ENCODE measurements around the gene ENTHD1.

Gene ENTHD1

GRCh38 chr22:39773503-39773902 is 120.1 kb downstream of the ENTHD1 start:
- no peaks in the 10 kb centered on the region for H3K9me2 ChIP-seq (replicated peaks; ENCODE audit: control insufficient read depth, low read length)
- H3K79me2 ChIP-seq (ENCODE audit: control insufficient read depth, low read length): no peaks in the 10 kb centered on the region
- H4K20me1 ChIP-seq (ENCODE audit: control insufficient read depth, insufficient read depth, low read depth, low read length): no peaks in the 10 kb centered on the region
- H3K4me3 ChIP-seq (ENCODE audit: low read length): no peak overlapping the region
- H3K9me3 ChIP-seq (ENCODE audit: control insufficient read depth, insufficient read depth, low read length): no peaks in the 10 kb centered on the region
- H3K27me3 ChIP-seq (ENCODE audit: control insufficient read depth, low read length): peaks cover 15% of the 10 kb centered on the region; the same call in 1 of the 2 replicates
- H3K27ac ChIP-seq (ENCODE audit: low read depth, low read length): no peak overlapping the region
- no peak overlapping the region for H3K4me2 ChIP-seq (ENCODE audit: low read length)
- no peak for TF ChIP-seq CTCF (IDR thresholded peaks at IDR 0.05; ENCODE audit: low read depth, low read length, poor library complexity, severe bottlenecking)
- TF ChIP-seq EZH2phosphoT487 (IDR thresholded peaks at IDR 0.05; ENCODE audit: borderline replicate concordance, low read length): no peak
- no peaks in the 10 kb centered on the region for H3K36me3 ChIP-seq (ENCODE audit: control insufficient read depth, low read length)
- H3F3A ChIP-seq (ENCODE audit: control insufficient read depth, insufficient read depth): no peaks in the 10 kb centered on the region
- no peaks in the 10 kb centered on the region for H3K4me1 ChIP-seq (ENCODE audit: control insufficient read depth, low read length)

- Histone ChIP-seq H3K9me3 (ENCODE audit: control insufficient read depth, insufficient read depth, low read length) (no peaks in the 10 kb centered on the region), H3K27me3 (ENCODE audit: control insufficient read depth, low read length) (peaks cover 12% of the 10 kb centered on the region; the same call in 1 of the 2 replicates), H3F3A (ENCODE audit: control insufficient read depth, insufficient read depth) (no peaks in the 10 kb centered on the region), H3K4me2 (ENCODE audit: low read length) (no peak overlapping the region), H3K9me2 (replicated peaks; ENCODE audit: control insufficient read depth, low read length) (no peaks in the 10 kb centered on the region), H3K79me2 (ENCODE audit: control insufficient read depth, low read length) (no peaks in the 10 kb centered on the region), H3K4me3 (ENCODE audit: low read length) (no peak overlapping the region), H3K27ac (ENCODE audit: low read depth, low read length) (no peak overlapping the region), H4K20me1 (ENCODE audit: control insufficient read depth, insufficient read depth, low read depth, low read length) (no peaks in the 10 kb centered on the region), H3K4me1 (ENCODE audit: control insufficient read depth, low read length) (peaks cover 13% of the 10 kb centered on the region), H3K36me3 (ENCODE audit: control insufficient read depth, low read length) (no peaks in the 10 kb centered on the region)
- TF ChIP-seq CTCF (IDR thresholded peaks at IDR 0.05; ENCODE audit: low read depth, low read length, poor library complexity, severe bottlenecking) (no peak), EZH2phosphoT487 (IDR thresholded peaks at IDR 0.05; ENCODE audit: borderline replicate concordance, low read length) (no peak)
These were observed 122.1 kb downstream of the ENTHD1 start for GRCh38 chr22:39771486-39771885.

- no peaks in the 10 kb centered on the region for H3K36me3 ChIP-seq (ENCODE audit: control insufficient read depth, low read length)
- H3K9me2 ChIP-seq (replicated peaks; ENCODE audit: control insufficient read depth, low read length): no peaks in the 10 kb centered on the region
- H3K27me3 ChIP-seq (ENCODE audit: control insufficient read depth, low read length): peaks cover 13% of the 10 kb centered on the region
- no peak overlapping the region for H3K27ac ChIP-seq (ENCODE audit: low read depth, low read length)
- no peak overlapping the region for H3K4me2 ChIP-seq (ENCODE audit: low read length)
- no peaks in the 10 kb centered on the region for H3K9me3 ChIP-seq (ENCODE audit: control insufficient read depth, insufficient read depth, low read length)
- H3K4me1 ChIP-seq (ENCODE audit: control insufficient read depth, low read length): peaks cover 16% of the 10 kb centered on the region
- H3K4me3 ChIP-seq (ENCODE audit: low read length): no peak overlapping the region
- H3K79me2 ChIP-seq (ENCODE audit: control insufficient read depth, low read length): no peaks in the 10 kb centered on the region
- H4K20me1 ChIP-seq (ENCODE audit: control insufficient read depth, insufficient read depth, low read depth, low read length): no peaks in the 10 kb centered on the region
- no peaks in the 10 kb centered on the region for H3F3A ChIP-seq (ENCODE audit: control insufficient read depth, insufficient read depth)
- TF ChIP-seq CTCF (IDR thresholded peaks at IDR 0.05; ENCODE audit: low read depth, low read length, poor library complexity, severe bottlenecking): no peak
- no peak for TF ChIP-seq EZH2phosphoT487 (IDR thresholded peaks at IDR 0.05; ENCODE audit: borderline replicate concordance, low read length)
These were observed 127.9 kb downstream of the ENTHD1 start for GRCh38 chr22:39765661-39766060.

Data from DOHH2 (cell line).